ENCODE measurements around the gene ZSCAN4.

The ZSCAN4 gene

GRCh38 chr19:57682226-57682766 lies 13.6 kb downstream of the ZSCAN4 start:
- no peak for DNase-seq

DNA sequence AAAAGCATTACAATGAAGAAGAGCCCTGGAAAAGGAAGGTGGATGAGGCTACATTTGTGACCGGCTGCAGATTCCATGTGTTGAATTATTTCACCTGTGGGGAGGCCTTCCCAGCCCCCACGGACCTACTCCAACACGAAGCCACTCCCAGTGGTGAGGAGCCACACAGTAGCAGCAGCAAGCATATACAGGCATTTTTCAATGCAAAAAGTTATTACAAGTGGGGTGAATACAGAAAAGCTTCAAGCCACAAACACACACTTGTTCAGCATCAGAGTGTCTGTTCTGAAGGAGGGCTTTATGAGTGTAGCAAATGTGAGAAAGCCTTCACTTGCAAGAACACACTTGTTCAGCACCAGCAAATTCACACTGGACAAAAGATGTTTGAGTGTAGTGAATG lies 18.0 kb downstream of the ZSCAN4 start:
- no peak for DNase-seq

GRCh38 chr19:57687363-57688010 lies 18.8 kb downstream of the ZSCAN4 start:
- DNase-seq: no peak

DNA sequence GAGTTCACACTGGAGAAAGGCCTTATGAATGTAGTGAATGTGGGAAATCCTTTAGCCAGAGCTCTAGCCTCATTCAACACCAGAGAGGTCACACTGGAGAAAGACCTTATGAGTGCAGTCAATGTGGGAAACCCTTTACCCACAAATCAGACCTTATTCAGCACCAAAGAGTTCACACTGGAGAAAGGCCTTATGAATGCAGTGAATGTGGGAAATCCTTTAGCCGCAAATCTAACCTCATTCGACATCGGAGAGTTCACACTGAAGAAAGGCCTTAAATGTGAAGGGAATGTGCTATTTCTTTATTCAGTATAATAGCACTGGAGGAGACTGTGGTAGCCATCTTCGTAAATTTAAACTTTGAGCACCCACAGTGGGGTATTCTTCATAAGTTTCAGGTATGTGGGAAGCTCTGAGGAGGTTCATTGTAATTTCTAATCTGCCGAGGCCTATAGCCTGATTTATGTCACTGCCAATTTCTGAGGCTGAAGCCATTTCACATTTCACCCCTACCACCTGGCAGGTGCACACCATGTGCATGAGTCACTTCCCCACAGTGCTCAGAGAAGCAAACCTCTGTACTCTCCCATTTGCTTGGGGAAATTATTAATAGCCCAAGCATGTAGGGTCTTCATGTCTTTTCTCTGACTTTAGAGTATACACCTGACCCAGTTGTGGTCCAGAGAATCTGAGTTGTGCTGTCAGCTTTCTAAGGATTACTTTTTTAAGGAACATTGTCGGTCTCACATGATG lies 19.5 kb downstream of the ZSCAN4 start:
- no peak for DNase-seq

GRCh38 chr19:57689750-57690149 lies 21.0 kb downstream of the ZSCAN4 start:
- DNase-seq: no peak

DNA sequence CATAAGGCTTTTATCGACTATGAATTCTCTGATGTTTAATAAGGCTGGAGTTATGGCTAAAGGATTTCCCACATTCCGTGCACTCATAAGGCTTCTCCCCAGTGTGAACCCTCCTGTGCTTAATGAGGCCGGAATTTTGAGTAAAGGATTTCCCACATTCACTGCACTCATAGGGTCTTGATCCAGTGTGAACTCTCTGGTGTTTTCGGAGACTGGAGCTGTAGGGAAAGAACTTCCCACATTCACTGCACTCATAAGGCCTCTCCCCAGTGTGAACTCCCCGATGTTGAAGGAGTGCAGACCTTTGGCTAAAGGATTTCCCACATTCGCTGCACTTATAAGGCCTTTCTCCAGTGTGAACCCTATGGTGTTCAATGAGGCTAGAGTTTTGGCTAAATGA lies 32.9 kb downstream of the ZSCAN4 start:
- no peak for DNase-seq

DNA sequence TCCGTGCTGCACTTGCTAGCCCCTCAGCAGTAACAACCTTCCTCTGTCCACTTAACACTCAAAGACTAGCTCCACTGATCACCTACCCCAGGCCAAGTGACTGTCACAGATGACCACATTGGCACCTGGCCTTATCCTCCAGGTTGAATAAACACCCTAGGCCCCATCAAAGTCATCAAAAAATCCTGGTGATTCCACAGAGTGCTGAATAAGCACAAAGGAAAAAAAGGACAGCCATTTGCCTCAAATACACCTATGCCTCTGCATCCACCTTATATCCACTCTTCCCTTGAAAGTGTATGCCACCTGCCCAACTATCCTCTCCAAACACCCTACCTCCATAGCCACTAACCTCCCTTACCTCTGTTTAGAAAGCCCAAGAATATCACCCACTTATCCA lies 37.6 kb downstream of the ZSCAN4 start:
- DNase-seq: no peak

DNA sequence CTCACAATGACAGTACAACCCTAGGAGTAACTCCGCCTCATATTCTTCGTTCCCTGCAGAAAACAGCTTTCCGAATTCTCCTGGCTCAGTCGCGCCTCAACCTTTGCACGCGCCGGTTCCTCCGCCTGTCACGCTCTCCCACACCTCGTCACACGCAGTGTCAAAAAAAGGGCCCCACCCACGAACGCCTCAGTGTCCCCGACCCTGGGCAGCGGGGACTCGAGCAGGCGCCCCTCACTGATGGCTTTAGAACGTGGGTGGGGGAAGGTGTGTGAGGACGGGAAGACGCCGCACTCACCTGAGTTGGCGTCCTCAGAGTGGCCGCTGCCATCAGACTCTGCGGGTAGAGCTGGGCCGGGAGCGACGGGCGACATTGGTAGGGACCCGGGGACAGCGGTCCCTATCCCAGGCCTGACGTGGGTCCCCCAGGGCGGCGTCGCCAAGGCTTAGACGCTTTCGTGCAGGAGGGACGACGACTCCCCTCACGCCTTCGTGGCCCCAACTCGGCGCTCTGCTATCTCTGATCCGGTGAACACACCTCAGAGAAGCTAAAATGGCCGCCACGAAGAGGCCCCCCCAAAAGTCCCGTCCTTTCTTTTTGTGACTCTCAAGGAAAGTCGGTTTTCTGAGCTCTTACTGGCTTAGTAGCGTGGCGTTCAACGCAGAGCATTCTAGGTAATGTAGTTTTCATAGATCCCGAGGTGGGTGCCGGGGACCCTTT lies 40.1 kb downstream of the ZSCAN4 start, which contains the start of gene ZNF154:
Gene ZNF154 (minus strand): TSS at position 564 of the 721 bp plus-strand sequence. CDS start 233 bp downstream, at position 331.
- DNase-seq: peak in 10 of 14 donors; percentile 4 to 79 (median 38)

DNA sequence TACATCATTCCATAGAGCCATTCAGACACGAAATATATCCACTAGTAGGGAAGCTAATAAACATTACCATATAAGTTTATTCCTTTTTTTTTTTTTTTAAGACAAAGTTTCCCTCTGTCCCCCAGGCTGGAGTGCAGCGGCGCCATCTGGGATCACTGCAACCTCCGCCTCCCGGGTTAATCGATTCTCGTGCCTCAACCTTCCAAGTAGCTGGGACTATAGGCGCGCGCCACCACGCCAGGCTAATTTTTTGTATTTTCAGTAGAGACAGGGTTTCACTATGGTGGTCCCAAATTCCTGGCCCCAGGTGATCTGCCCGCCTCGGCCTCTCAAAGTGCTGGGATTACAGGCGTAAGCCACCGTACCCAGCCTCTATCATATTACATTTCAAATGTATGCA lies 40.9 kb downstream of the ZSCAN4 start:
- DNase-seq: no peak

- no peak for DNase-seq
Observed at GRCh38 chr19:57712222-57712621, 43.5 kb downstream of the ZSCAN4 start.

GRCh38 chr19:57719424-57719823 lies 50.7 kb downstream of the ZSCAN4 start:
- peak in 1 of 14 donors; percentile 92 for DNase-seq

DNA sequence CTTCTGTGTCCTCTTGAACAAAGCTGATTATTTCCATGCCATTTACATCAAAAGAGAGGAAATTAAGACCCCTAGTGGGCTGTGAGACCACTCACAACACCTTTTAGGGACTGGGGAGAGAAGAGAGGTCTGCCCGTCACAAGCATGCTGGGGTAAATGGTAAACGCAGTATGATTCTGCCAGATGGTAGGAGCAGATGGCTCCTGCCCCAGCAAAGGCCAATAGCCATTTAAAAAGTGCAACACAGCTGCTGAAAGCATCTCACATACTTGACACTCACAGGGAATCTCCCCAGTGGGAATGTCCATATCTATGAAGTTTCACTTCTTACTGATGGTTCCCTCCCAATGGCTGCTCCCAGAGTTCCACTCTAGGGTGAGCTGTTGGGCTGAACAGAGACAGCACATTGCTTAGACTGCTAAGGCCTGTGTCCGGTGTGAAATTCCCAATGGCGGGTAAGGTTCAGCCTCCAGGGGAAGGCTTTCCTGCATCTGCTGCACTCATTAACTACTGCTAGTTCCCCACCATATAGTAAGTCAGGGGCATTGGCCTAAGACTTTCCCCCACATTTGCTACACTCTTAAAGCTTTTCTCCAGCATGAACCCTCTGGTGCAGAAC lies 51.3 kb downstream of the ZSCAN4 start:
- DNase-seq: peak in 1 of 14 donors; percentile 71

DNA sequence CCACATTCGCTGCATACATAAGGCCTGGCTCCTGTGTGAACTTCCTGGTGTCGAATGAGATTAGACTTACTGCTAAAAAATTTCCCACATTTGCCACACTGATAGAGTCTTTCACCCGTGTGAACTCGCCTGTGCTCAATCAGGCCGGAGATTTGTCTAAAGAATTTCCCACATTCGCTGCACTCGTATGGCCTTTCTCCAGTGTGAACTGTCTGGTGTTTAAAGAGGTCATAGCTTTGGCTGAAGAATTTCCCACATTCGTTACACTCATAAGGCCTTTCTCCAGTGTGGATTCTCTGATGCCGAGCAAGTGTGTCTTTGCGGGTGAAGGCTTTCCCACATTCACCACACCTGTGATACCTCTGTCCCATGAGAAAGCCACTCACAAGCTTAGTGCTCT lies 52.1 kb downstream of the ZSCAN4 start:
- no peak for DNase-seq
